Measurements from ENCODE around the gene LHX1. TPM values are rescaled to one million over a fixed set of nuclear protein-coding genes. Genes with fewer than 3 reads are reported as not detected.

The LHX1 gene
- total RNA-seq, 2 experiments from 2014 or later = not detected

DNA sequence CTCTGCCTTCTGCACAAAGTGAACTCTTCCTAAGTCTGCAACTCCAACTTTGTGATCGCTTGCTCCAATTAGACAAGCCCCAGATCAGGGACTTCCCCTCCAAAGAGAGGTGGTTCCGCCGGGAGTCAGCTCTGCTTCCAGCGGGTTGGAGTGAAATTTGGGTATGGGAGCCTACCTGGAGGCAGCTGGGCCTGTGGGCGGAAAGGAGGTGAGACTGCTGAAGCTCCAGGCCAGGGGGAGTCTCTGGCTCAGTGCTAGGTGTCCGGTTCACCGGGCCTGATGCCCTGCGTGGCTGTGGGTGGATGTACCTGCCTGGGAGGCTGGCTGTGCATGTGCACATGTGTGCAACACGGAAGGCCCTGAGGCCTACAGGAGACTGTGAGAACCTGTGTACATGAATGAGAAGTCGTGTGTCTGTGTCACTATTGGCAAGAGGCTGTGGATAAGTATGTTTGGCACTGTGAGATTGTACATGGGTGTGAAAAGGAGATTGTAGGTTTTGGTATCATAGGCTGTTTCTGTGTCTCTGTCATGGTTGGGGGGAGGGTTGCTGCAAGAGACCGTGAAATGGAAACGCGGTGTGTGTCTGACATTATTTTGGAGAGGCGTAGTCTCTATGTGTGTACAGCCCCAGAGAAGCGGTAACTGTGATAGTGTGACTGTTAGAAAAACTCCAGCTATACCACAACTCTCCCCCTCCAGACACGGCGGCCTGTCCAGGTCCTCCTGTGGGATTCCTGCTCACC is 4.2 kb downstream of the LHX1 start:
- BruUV-seq (replicated peaks) = no TSS peak
- H3K9me2 ChIP-seq (ENCODE audit: insufficient read depth, low read length) = no peaks in the 10 kb centered on the region
- H2AFZ ChIP-seq (ENCODE audit: low read length) = no peak overlapping the region
- no peak overlapping the region for H3K27ac ChIP-seq (ENCODE audit: low read depth, low read length, poor library complexity, severe bottlenecking)
- no peaks in the 10 kb centered on the region for H4K20me1 ChIP-seq (ENCODE audit: insufficient read depth, low read length)
- no peaks in the 10 kb centered on the region for H3K79me2 ChIP-seq (ENCODE audit: insufficient read depth, low read depth, low read length)
- no peak overlapping the region for H3K4me3 ChIP-seq (ENCODE audit: low read depth, low read length, poor library complexity, severe bottlenecking)
- ChIA-PET CTCF (ENCODE audit: unreplicated experiment) (no interaction called here), POLR2A (no interaction called here)
- intact Hi-C loops (cut with micrococcal nuclease; ENCODE audit: unreplicated experiment) = no loop called here
- no peaks in the 10 kb centered on the region for H3K4me1 ChIP-seq (ENCODE audit: insufficient read depth, low read length, poor library complexity, severe bottlenecking)
- no peak for TF ChIP-seq EZH2phosphoT487 (IDR thresholded peaks at IDR 0.05; ENCODE audit: borderline replicate concordance, low read depth, low read length)
- TF ChIP-seq, protein P1, sequence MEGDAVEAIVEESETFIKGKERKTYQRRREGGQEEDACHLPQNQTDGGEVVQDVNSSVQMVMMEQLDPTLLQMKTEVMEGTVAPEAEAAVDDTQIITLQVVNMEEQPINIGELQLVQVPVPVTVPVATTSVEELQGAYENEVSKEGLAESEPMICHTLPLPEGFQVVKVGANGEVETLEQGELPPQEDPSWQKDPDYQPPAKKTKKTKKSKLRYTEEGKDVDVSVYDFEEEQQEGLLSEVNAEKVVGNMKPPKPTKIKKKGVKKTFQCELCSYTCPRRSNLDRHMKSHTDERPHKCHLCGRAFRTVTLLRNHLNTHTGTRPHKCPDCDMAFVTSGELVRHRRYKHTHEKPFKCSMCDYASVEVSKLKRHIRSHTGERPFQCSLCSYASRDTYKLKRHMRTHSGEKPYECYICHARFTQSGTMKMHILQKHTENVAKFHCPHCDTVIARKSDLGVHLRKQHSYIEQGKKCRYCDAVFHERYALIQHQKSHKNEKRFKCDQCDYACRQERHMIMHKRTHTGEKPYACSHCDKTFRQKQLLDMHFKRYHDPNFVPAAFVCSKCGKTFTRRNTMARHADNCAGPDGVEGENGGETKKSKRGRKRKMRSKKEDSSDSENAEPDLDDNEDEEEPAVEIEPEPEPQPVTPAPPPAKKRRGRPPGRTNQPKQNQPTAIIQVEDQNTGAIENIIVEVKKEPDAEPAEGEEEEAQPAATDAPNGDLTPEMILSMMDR (conservative IDR thresholded peaks at IDR 0.05; ENCODE audit: low read length) = no peak
- H3K9me3 ChIP-seq (ENCODE audit: low read length) = no peaks in the 10 kb centered on the region
- H3K4me2 ChIP-seq (ENCODE audit: low read length) = no peak overlapping the region
- no peaks in the 10 kb centered on the region for H3K36me3 ChIP-seq (ENCODE audit: insufficient read depth, low read length)
- no peak for DNase-seq (ENCODE audit: low spot score)

DNA sequence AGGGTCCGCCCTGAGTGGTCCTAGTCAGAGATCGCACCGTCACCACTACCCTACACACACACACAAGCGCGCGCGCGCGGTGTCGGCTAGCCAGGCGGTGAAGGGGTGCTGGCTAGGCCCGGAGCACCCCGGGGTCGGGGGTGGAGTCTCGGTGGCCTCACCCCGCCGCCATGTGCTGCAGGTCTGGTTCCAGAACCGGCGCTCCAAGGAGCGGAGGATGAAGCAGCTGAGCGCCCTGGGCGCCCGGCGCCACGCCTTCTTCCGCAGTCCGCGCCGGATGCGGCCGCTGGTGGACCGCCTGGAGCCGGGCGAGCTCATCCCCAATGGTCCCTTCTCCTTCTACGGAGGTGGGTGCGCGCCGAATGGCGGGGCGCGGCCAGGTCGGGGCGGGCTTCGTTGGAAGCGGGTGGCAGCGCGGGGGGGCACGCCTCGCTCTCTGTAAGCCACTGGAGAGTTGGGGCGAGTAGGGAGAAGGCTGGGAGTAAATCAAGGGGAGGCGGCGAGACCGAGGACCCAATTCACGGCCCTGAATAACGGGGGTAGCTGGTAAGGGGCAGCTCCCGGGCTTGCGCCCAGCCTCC is 4.8 kb downstream of the LHX1 start:
- intact Hi-C loops (cut with micrococcal nuclease; ENCODE audit: unreplicated experiment) = no loop called here
- no peak overlapping the region for H3K4me2 ChIP-seq (ENCODE audit: low read length)
- no peak overlapping the region for H3K4me3 ChIP-seq (ENCODE audit: low read depth, low read length, poor library complexity, severe bottlenecking)
- no peak for DNase-seq (ENCODE audit: low spot score)
- TF ChIP-seq, protein P1 (conservative IDR thresholded peaks at IDR 0.05; ENCODE audit: low read length) = no peak
- no peak for TF ChIP-seq EZH2phosphoT487 (IDR thresholded peaks at IDR 0.05; ENCODE audit: borderline replicate concordance, low read depth, low read length)
- H3K9me2 ChIP-seq (ENCODE audit: insufficient read depth, low read length) = no peaks in the 10 kb centered on the region
- H3K4me1 ChIP-seq (ENCODE audit: insufficient read depth, low read length, poor library complexity, severe bottlenecking) = no peaks in the 10 kb centered on the region
- H4K20me1 ChIP-seq (ENCODE audit: insufficient read depth, low read length) = no peaks in the 10 kb centered on the region
- no TSS peak for BruUV-seq (replicated peaks)
- no peak overlapping the region for H2AFZ ChIP-seq (ENCODE audit: low read length)
- H3K9me3 ChIP-seq (ENCODE audit: low read length) = no peaks in the 10 kb centered on the region
- H3K79me2 ChIP-seq (ENCODE audit: insufficient read depth, low read depth, low read length) = no peaks in the 10 kb centered on the region
- H3K27ac ChIP-seq (ENCODE audit: low read depth, low read length, poor library complexity, severe bottlenecking) = no peak overlapping the region
- CTCF ChIA-PET (ENCODE audit: unreplicated experiment) = no interaction called here
- H3K36me3 ChIP-seq (ENCODE audit: insufficient read depth, low read length) = no peaks in the 10 kb centered on the region
- POLR2A ChIA-PET = no interaction called here

DNA sequence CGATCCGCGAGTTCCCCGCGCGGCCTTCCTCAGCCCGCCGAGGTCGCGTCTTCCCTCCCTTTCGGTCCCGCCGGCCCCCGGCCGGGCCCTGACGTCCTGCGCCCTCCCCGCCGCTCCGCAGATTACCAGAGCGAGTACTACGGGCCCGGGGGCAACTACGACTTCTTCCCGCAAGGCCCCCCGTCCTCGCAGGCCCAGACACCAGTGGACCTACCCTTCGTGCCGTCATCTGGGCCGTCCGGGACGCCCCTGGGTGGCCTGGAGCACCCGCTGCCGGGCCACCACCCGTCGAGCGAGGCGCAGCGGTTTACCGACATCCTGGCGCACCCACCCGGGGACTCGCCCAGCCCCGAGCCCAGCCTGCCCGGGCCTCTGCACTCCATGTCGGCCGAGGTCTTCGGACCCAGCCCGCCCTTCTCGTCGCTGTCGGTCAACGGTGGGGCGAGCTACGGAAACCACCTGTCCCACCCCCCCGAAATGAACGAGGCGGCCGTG is 5.4 kb downstream of the LHX1 start:
- Histone ChIP-seq H3K36me3 (ENCODE audit: insufficient read depth, low read length) (no peaks in the 10 kb centered on the region), H4K20me1 (ENCODE audit: insufficient read depth, low read length) (no peaks in the 10 kb centered on the region), H3K4me2 (ENCODE audit: low read length) (no peak overlapping the region), H3K27ac (ENCODE audit: low read depth, low read length, poor library complexity, severe bottlenecking) (no peak overlapping the region), H3K4me1 (ENCODE audit: insufficient read depth, low read length, poor library complexity, severe bottlenecking) (peaks cover 2% of the 10 kb centered on the region), H3K9me2 (ENCODE audit: insufficient read depth, low read length) (no peaks in the 10 kb centered on the region), H3K9me3 (ENCODE audit: low read length) (no peaks in the 10 kb centered on the region), H2AFZ (ENCODE audit: low read length) (no peak overlapping the region), H3K79me2 (ENCODE audit: insufficient read depth, low read depth, low read length) (no peaks in the 10 kb centered on the region), H3K4me3 (ENCODE audit: low read depth, low read length, poor library complexity, severe bottlenecking) (no peak overlapping the region)
- BruUV-seq (replicated peaks) = no TSS peak
- no peak for DNase-seq (ENCODE audit: low spot score)
- ChIA-PET CTCF (ENCODE audit: unreplicated experiment) (no interaction called here), POLR2A (no interaction called here)
- intact Hi-C loops (cut with micrococcal nuclease; ENCODE audit: unreplicated experiment) = no loop called here
- no peak for TF ChIP-seq EZH2phosphoT487 (IDR thresholded peaks at IDR 0.05; ENCODE audit: borderline replicate concordance, low read depth, low read length)
- TF ChIP-seq, protein P1 (conservative IDR thresholded peaks at IDR 0.05; ENCODE audit: low read length) = no peak

All from OCI-LY7 (cell line).